ENCODE data around the gene COA7. TPM values are rescaled to one million over a fixed set of nuclear protein-coding genes. Genes with fewer than 3 reads are reported as not detected.

The COA7 gene
- total RNA-seq, 1 experiment from 2014 or later: 13.0 TPM

- H3K36me3 ChIP-seq (ENCODE audit: low read depth, low read length): peaks cover 11% of the 10 kb centered on the region
- no TSS peak for BruUV-seq (replicated peaks)
- CTCF ChIA-PET: no interaction called here
- no peak for ATAC-seq
- DNase-seq: no peak
- H3K79me2 ChIP-seq (ENCODE audit: low read length): no peaks in the 10 kb centered on the region
- H3K27ac ChIP-seq (ENCODE audit: low read length): no peak overlapping the region
- POLR2A ChIA-PET (ENCODE audit: unreplicated experiment): no interaction called here
- H4K20me1 ChIP-seq (ENCODE audit: low read length): no peaks in the 10 kb centered on the region
- no peaks in the 10 kb centered on the region for H3K9me3 ChIP-seq (ENCODE audit: low read length)
- no peak overlapping the region for H3K4me3 ChIP-seq (ENCODE audit: low read length)
- H3F3A ChIP-seq (ENCODE audit: low read length, unreplicated experiment): no peaks in the 10 kb centered on the region
- no peak overlapping the region for H3K4me2 ChIP-seq (ENCODE audit: low read length)
- H3K9me2 ChIP-seq (replicated peaks; ENCODE audit: low read length): no peaks in the 10 kb centered on the region
- intact Hi-C loops (cut with micrococcal nuclease): loop anchor here (5.0 kb wide), 1 partner anchor 113 kb away; no protein-coding TSS in a partner anchor
- H3K4me1 ChIP-seq (ENCODE audit: insufficient read depth, low read length): no peaks in the 10 kb centered on the region
- H2AFZ ChIP-seq (ENCODE audit: low read length): no peak overlapping the region
- no peak overlapping the region for H3K9ac ChIP-seq (ENCODE audit: low read length)
- TF ChIP-seq EZH2 (IDR thresholded peaks at IDR 0.05; ENCODE audit: low read length, unreplicated experiment) (no peak), EZH2phosphoT487 (IDR thresholded peaks at IDR 0.05; ENCODE audit: borderline replicate concordance, low read length) (no peak)
- TF ChIP-seq, protein P1, sequence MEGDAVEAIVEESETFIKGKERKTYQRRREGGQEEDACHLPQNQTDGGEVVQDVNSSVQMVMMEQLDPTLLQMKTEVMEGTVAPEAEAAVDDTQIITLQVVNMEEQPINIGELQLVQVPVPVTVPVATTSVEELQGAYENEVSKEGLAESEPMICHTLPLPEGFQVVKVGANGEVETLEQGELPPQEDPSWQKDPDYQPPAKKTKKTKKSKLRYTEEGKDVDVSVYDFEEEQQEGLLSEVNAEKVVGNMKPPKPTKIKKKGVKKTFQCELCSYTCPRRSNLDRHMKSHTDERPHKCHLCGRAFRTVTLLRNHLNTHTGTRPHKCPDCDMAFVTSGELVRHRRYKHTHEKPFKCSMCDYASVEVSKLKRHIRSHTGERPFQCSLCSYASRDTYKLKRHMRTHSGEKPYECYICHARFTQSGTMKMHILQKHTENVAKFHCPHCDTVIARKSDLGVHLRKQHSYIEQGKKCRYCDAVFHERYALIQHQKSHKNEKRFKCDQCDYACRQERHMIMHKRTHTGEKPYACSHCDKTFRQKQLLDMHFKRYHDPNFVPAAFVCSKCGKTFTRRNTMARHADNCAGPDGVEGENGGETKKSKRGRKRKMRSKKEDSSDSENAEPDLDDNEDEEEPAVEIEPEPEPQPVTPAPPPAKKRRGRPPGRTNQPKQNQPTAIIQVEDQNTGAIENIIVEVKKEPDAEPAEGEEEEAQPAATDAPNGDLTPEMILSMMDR (conservative IDR thresholded peaks at IDR 0.05; ENCODE audit: low read depth, low read length): no peak
- no peaks in the 10 kb centered on the region for H3K27me3 ChIP-seq (ENCODE audit: low read length)
These were observed 17.8 kb downstream of the COA7 start for GRCh38 chr1:52680353-52680752.

DNA sequence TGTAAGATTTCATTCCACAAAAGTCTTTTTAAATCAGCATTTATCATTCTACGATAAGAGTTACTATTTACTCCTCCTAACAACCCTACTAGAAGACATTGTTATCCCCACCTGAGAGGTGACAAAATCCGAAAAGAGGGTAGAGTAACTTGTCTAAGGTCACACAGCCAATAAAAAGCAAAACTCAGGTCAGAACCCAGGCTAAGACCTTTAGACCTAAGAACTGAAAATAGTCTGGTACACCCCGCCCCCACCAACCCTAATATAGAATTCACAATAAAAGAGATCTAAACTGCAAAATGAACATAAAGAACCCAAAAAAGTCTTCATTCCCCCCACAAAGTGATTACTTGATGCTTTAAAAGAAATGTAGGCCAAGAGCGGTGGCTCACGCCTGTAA, 18.6 kb downstream of the COA7 start:
- H3K79me2 ChIP-seq (ENCODE audit: low read length): no peaks in the 10 kb centered on the region
- H3K9me2 ChIP-seq (replicated peaks; ENCODE audit: low read length): no peaks in the 10 kb centered on the region
- no peak for ATAC-seq
- ChIA-PET CTCF (no interaction called here), POLR2A (ENCODE audit: unreplicated experiment) (no interaction called here)
- H4K20me1 ChIP-seq (ENCODE audit: low read length): no peaks in the 10 kb centered on the region
- TF ChIP-seq EZH2phosphoT487 (IDR thresholded peaks at IDR 0.05; ENCODE audit: borderline replicate concordance, low read length): no peak
- no peak for TF ChIP-seq EZH2 (IDR thresholded peaks at IDR 0.05; ENCODE audit: low read length, unreplicated experiment)
- TF ChIP-seq, protein P1 (conservative IDR thresholded peaks at IDR 0.05; ENCODE audit: low read depth, low read length): no peak
- H3K4me2 ChIP-seq (ENCODE audit: low read length): no peak overlapping the region
- BruUV-seq (replicated peaks): no TSS peak
- no peak overlapping the region for H3K27ac ChIP-seq (ENCODE audit: low read length)
- H3F3A ChIP-seq (ENCODE audit: low read length, unreplicated experiment): no peaks in the 10 kb centered on the region
- intact Hi-C loops (cut with micrococcal nuclease): no loop called here
- H3K9me3 ChIP-seq (ENCODE audit: low read length): no peaks in the 10 kb centered on the region
- no peaks in the 10 kb centered on the region for H3K27me3 ChIP-seq (ENCODE audit: low read length)
- H3K4me1 ChIP-seq (ENCODE audit: insufficient read depth, low read length): peaks cover 8% of the 10 kb centered on the region
- H2AFZ ChIP-seq (ENCODE audit: low read length): no peak overlapping the region
- no peak overlapping the region for H3K4me3 ChIP-seq (ENCODE audit: low read length)
- no peak overlapping the region for H3K9ac ChIP-seq (ENCODE audit: low read length)
- DNase-seq: no peak
- H3K36me3 ChIP-seq (ENCODE audit: low read depth, low read length): peaks cover 3% of the 10 kb centered on the region; the same call in 1 of the 2 replicates

- no peak overlapping the region for H2AFZ ChIP-seq (ENCODE audit: low read length)
- H3K27ac ChIP-seq (ENCODE audit: low read length): no peak overlapping the region
- DNase-seq (no peak), ATAC-seq (no peak)
- no peak overlapping the region for H3K9ac ChIP-seq (ENCODE audit: low read length)
- H3K4me2 ChIP-seq (ENCODE audit: low read length): no peak overlapping the region
- H3K79me2 ChIP-seq (ENCODE audit: low read length): no peaks in the 10 kb centered on the region
- TF ChIP-seq, protein P1 (conservative IDR thresholded peaks at IDR 0.05; ENCODE audit: low read depth, low read length): no peak
- TF ChIP-seq EZH2 (IDR thresholded peaks at IDR 0.05; ENCODE audit: low read length, unreplicated experiment) (no peak), EZH2phosphoT487 (IDR thresholded peaks at IDR 0.05; ENCODE audit: borderline replicate concordance, low read length) (no peak)
- ChIA-PET POLR2A (ENCODE audit: unreplicated experiment) (no interaction called here), CTCF (no interaction called here)
- no peaks in the 10 kb centered on the region for H3K9me3 ChIP-seq (ENCODE audit: low read length)
- BruUV-seq (replicated peaks): no TSS peak
- H3K27me3 ChIP-seq (ENCODE audit: low read length): no peaks in the 10 kb centered on the region
- no peaks in the 10 kb centered on the region for H4K20me1 ChIP-seq (ENCODE audit: low read length)
- H3K4me3 ChIP-seq (ENCODE audit: low read length): no peak overlapping the region
- peaks cover 13% of the 10 kb centered on the region for H3K4me1 ChIP-seq (ENCODE audit: insufficient read depth, low read length)
- H3F3A ChIP-seq (ENCODE audit: low read length, unreplicated experiment): no peaks in the 10 kb centered on the region
- no peaks in the 10 kb centered on the region for H3K9me2 ChIP-seq (replicated peaks; ENCODE audit: low read length)
- intact Hi-C loops (cut with micrococcal nuclease): no loop called here
- H3K36me3 ChIP-seq (ENCODE audit: low read depth, low read length): no peaks in the 10 kb centered on the region
These were observed 19.1 kb downstream of the COA7 start for GRCh38 chr1:52679048-52679447.
